ENCODE measurements around the gene PATE4.

GRCh38 chr11:125883375-125883774 is 50.3 kb downstream of the PATE4 start:
- TF ChIP-seq POLR2A (IDR thresholded peaks at IDR 0.05), result no peak
- TF ChIP-seq CTCF (IDR thresholded peaks at IDR 0.05), result no peak

All from adrenal gland (tissue), 5 donors.